ENCODE measurements around the gene IQGAP2. TPM values are rescaled to one million over a fixed set of nuclear protein-coding genes. Genes with fewer than 3 reads are reported as not detected.

IQGAP2 gene
- total and polyA plus RNA-seq, 5 donors from 2014 or later, result 53.9 to 214 (median 61.4) TPM

DNA sequence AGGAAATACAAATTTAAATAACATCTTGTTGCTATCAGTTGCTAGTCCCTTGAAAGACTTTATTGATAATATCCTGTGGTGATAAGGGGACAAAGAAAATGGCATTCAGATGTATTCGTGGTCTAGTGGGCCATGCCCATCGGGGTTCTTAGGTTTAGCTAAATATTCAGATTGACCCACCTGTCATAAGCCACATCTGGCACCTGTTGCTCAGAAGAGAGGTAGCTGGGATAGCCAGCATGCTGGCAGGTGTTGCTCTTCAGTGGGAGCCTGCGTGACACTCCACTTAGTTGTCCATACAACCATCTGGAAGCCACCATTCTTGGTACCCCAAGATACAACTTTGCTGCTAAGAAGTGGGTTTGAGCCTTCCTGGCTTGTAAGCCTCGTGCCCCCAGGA lies 183.4 kb downstream of the IQGAP2 start:
- Mint-ChIP-seq H3K36me3 (peaks cover 27% of the 10 kb centered on the region), H3K4me3 (no peak overlapping the region), H3K4me1 (peaks cover 11 to 15% (median 15%) of the 10 kb centered on the region in 4 donors), H3K27me3 (no peaks in the 10 kb centered on the region), H3K27ac (no peak overlapping the region), H3K9me3 (no peaks in the 10 kb centered on the region)
- no peak overlapping the region for H3K27ac ChIP-seq (ENCODE audit: insufficient read depth, low read length, poor library complexity, severe bottlenecking)
- ATAC-seq (ENCODE audit: low read depth in 2 of 2) (no peak), DNase-seq (no peak)
- no peaks in the 10 kb centered on the region for H3K27me3 ChIP-seq (ENCODE audit: control insufficient read depth, insufficient read depth, low read length)
- no peaks in the 10 kb centered on the region for H3K4me1 ChIP-seq (ENCODE audit: control insufficient read depth, insufficient read depth, low read length, poor library complexity, severe bottlenecking)
- H3K36me3 ChIP-seq (ENCODE audit: control insufficient read depth, insufficient read depth, low read length), result peaks cover 33% of the 10 kb centered on the region
- no peak overlapping the region for H3K4me3 ChIP-seq (ENCODE audit: low read depth, low read length)
- no peaks in the 10 kb centered on the region for H3K9me3 ChIP-seq (ENCODE audit: control insufficient read depth in 2 of 2, low read length in 2 of 2)

DNA sequence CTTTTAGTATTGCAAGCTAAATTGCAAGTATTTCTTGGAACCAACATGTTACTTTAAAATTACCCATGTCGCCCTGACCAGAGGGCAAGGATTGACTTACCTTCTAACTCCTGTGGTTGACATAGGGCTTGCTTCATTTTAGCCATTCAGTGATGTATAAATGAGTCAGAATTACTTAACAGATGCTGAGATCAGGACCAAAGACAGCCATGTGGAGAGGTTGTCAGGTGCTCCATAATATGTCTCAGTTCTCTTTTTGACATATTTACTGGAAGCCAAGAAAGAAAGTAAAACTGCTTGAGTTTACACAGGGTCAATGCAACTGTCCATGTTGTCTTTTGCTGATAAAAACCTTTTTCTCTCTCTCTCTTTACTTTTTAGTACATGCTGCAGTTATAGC lies 186.9 kb downstream of the IQGAP2 start:
- Mint-ChIP-seq H3K27ac (no peak overlapping the region), H3K4me1 (peaks cover 2 to 14% (median 10%) of the 10 kb centered on the region in 4 donors), H3K9me3 (no peaks in the 10 kb centered on the region), H3K4me3 (no peak overlapping the region), H3K27me3 (no peaks in the 10 kb centered on the region), H3K36me3 (peaks cover 49% of the 10 kb centered on the region)
- DNase-seq (no peak), ATAC-seq (ENCODE audit: low read depth in 2 of 2) (no peak)
- no peaks in the 10 kb centered on the region for H3K27me3 ChIP-seq (ENCODE audit: control insufficient read depth, insufficient read depth, low read length)
- peaks cover 53% of the 10 kb centered on the region for H3K36me3 ChIP-seq (ENCODE audit: control insufficient read depth, insufficient read depth, low read length)
- no peak overlapping the region for H3K27ac ChIP-seq (ENCODE audit: insufficient read depth, low read length, poor library complexity, severe bottlenecking)
- H3K4me3 ChIP-seq (ENCODE audit: low read depth, low read length), result no peak overlapping the region
- H3K9me3 ChIP-seq (ENCODE audit: control insufficient read depth in 2 of 2, low read length in 2 of 2), result no peaks in the 10 kb centered on the region
- no peaks in the 10 kb centered on the region for H3K4me1 ChIP-seq (ENCODE audit: control insufficient read depth, insufficient read depth, low read length, poor library complexity, severe bottlenecking)

DNA sequence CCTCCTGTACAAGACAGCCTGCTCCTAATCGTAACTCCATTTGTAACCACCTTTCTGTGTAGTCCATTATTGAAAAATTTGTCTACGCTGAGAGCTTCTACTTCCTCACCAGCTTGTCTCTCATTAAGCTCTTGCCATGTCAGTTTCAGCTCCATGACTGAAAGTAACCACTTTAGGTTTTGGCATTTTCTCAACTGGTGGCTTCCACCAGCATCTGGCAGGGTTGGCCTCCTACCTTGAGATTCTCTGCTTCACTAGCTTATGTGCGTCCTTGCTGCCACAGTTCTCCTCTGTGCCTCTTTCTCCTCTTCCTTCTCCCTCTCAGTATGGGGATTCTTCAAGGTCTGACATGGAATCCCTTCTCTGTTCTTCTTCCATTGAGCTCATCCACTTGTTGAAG lies 188.3 kb downstream of the IQGAP2 start:
- no peaks in the 10 kb centered on the region for H3K27me3 ChIP-seq (ENCODE audit: control insufficient read depth, insufficient read depth, low read length)
- no peak for ATAC-seq (ENCODE audit: low read depth in 2 of 2)
- no peaks in the 10 kb centered on the region for H3K9me3 ChIP-seq (ENCODE audit: control insufficient read depth in 2 of 2, low read length in 2 of 2)
- H3K4me3 Mint-ChIP-seq, result no peak overlapping the region
- H3K27me3 Mint-ChIP-seq, result no peaks in the 10 kb centered on the region
- H3K36me3 Mint-ChIP-seq, result peaks cover 52% of the 10 kb centered on the region
- no peak for DNase-seq
- H3K4me3 ChIP-seq (ENCODE audit: low read depth, low read length), result no peak overlapping the region
- H3K36me3 ChIP-seq (ENCODE audit: control insufficient read depth, insufficient read depth, low read length), result peaks cover 67% of the 10 kb centered on the region
- H3K4me1 Mint-ChIP-seq, result peaks cover 0 to 14% (median 7%) of the 10 kb centered on the region in 4 donors
- no peaks in the 10 kb centered on the region for H3K4me1 ChIP-seq (ENCODE audit: control insufficient read depth, insufficient read depth, low read length, poor library complexity, severe bottlenecking)
- H3K27ac Mint-ChIP-seq, result peak overlapping the region in 2 of 3 donors; percentile 21 to 64
- no peak overlapping the region for H3K27ac ChIP-seq (ENCODE audit: insufficient read depth, low read length, poor library complexity, severe bottlenecking)
- no peaks in the 10 kb centered on the region for H3K9me3 Mint-ChIP-seq

DNA sequence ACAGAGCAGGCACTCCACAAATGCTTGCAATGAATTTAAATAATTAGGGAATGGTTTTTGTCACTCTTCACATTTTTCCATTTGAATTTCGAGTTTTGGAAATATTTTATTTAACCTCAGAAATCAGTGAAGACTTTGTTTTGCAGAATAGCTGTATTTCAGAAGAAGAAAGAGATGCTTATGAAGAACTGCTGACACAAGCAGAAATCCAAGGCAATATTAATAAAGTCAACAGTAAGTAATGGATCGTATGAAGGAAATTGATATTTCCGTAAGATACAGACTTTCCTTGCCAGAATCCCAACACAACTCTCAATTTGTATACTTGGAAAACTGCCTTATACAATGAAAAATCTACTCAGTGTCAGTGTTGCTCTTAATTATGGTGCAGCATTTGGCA lies 189.6 kb downstream of the IQGAP2 start:
- Histone ChIP-seq H3K4me3 (ENCODE audit: low read depth, low read length) (no peak overlapping the region), H3K4me1 (ENCODE audit: control insufficient read depth, insufficient read depth, low read length, poor library complexity, severe bottlenecking) (no peaks in the 10 kb centered on the region), H3K9me3 (ENCODE audit: control insufficient read depth in 2 of 2, low read length in 2 of 2) (no peaks in the 10 kb centered on the region), H3K36me3 (ENCODE audit: control insufficient read depth, insufficient read depth, low read length) (peaks cover 78% of the 10 kb centered on the region), H3K27me3 (ENCODE audit: control insufficient read depth, insufficient read depth, low read length) (no peaks in the 10 kb centered on the region), H3K27ac (ENCODE audit: insufficient read depth, low read length, poor library complexity, severe bottlenecking) (no peak overlapping the region)
- Mint-ChIP-seq H3K4me3 (no peak overlapping the region), H3K4me1 (peaks cover 0 to 14% (median 7%) of the 10 kb centered on the region in 4 donors), H3K9me3 (no peaks in the 10 kb centered on the region), H3K27me3 (no peaks in the 10 kb centered on the region), H3K36me3 (peaks cover 57% of the 10 kb centered on the region), H3K27ac (peak overlapping the region in 1 of 3 donors; percentile 64)
- no peak for ATAC-seq (ENCODE audit: low read depth in 2 of 2)
- DNase-seq, result no peak

DNA sequence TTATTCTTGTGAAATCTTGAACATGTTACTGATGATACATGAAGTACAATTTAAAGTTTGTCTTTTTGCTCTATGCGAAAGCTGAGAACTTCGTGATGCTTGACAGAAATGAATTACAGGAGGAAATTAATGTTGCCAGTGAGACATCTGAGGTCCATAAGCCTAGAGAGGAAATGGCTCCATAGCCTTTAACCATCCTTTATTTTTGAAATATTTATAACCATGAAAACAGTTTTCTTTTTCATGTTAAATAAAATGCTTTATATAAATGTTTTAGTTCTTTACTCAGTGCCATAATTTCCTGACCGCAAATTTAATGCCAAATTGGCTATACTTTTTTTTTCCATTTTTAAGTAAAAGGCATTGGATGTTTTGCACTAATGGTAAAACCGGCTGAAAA lies 191.0 kb downstream of the IQGAP2 start:
- ATAC-seq (ENCODE audit: low read depth in 2 of 2), result no peak
- peak overlapping the region in 1 of 3 donors; percentile 33 for H3K27ac Mint-ChIP-seq

DNA sequence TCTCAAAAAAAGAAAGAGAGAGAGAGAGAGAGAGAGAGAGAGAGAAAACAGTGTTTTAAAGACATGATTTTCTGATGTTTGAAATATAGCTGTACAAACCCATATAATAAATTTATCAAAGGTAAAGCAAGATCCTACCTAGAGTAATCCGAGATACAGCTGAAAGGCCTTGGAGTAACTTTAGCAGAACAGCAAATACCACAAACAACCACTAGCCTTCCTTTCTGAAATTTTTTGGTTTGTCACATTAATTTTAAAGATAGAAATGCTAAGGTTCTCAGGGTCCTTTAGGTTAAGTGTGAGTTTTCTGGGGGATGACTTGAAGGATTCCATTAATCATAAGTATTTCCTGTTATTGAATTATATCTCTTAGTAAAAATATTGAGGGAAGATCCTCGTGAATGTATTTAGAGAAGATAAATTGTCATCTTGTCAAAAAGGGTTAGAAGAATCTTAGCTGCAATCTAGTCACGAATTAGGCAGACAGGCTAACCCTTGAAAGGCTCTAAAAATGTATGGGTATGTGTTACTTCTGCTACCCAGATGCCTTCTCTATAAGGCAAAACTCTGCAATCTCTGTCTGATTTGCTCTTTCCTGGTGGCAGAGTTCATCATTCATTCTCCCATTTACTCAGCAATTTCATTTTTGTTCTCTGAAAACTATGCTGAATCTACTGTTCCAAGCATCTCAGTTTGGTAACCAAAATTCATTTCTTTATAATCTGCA lies 192.8 kb downstream of the IQGAP2 start:
- no peak for ATAC-seq (ENCODE audit: low read depth in 2 of 2)
- Histone ChIP-seq H3K36me3 (ENCODE audit: control insufficient read depth, insufficient read depth, low read length) (peaks cover 89% of the 10 kb centered on the region), H3K4me1 (ENCODE audit: control insufficient read depth, insufficient read depth, low read length, poor library complexity, severe bottlenecking) (no peaks in the 10 kb centered on the region), H3K9me3 (ENCODE audit: control insufficient read depth in 2 of 2, low read length in 2 of 2) (no peaks in the 10 kb centered on the region), H3K27ac (ENCODE audit: insufficient read depth, low read length, poor library complexity, severe bottlenecking) (no peak overlapping the region), H3K4me3 (ENCODE audit: low read depth, low read length) (no peak overlapping the region), H3K27me3 (ENCODE audit: control insufficient read depth, insufficient read depth, low read length) (no peaks in the 10 kb centered on the region)
- no peak for DNase-seq
- H3K36me3 Mint-ChIP-seq, result peaks cover 54% of the 10 kb centered on the region
- H3K27ac Mint-ChIP-seq, result peak overlapping the region; percentile 60 to 66 (median 62)
- H3K27me3 Mint-ChIP-seq, result no peaks in the 10 kb centered on the region
- H3K4me1 Mint-ChIP-seq, result peaks cover 0 to 22% (median 4%) of the 10 kb centered on the region in 4 donors
- H3K4me3 Mint-ChIP-seq, result no peak overlapping the region
- H3K9me3 Mint-ChIP-seq, result no peaks in the 10 kb centered on the region

More for the DNA sequence above, 191.0 kb downstream of the IQGAP2 start:
- H3K9me3 Mint-ChIP-seq, result no peaks in the 10 kb centered on the region
- no peaks in the 10 kb centered on the region for H3K27me3 Mint-ChIP-seq
- Histone ChIP-seq H3K4me3 (ENCODE audit: low read depth, low read length) (no peak overlapping the region), H3K27ac (ENCODE audit: insufficient read depth, low read length, poor library complexity, severe bottlenecking) (no peak overlapping the region), H3K27me3 (ENCODE audit: control insufficient read depth, insufficient read depth, low read length) (no peaks in the 10 kb centered on the region), H3K9me3 (ENCODE audit: control insufficient read depth in 2 of 2, low read length in 2 of 2) (no peaks in the 10 kb centered on the region), H3K36me3 (ENCODE audit: control insufficient read depth, insufficient read depth, low read length) (peaks cover 89% of the 10 kb centered on the region), H3K4me1 (ENCODE audit: control insufficient read depth, insufficient read depth, low read length, poor library complexity, severe bottlenecking) (no peaks in the 10 kb centered on the region)
- H3K4me3 Mint-ChIP-seq, result no peak overlapping the region
- no peak for DNase-seq
- H3K36me3 Mint-ChIP-seq, result peaks cover 56% of the 10 kb centered on the region
- peaks cover 0 to 14% (median 8%) of the 10 kb centered on the region in 4 donors for H3K4me1 Mint-ChIP-seq

DNA sequence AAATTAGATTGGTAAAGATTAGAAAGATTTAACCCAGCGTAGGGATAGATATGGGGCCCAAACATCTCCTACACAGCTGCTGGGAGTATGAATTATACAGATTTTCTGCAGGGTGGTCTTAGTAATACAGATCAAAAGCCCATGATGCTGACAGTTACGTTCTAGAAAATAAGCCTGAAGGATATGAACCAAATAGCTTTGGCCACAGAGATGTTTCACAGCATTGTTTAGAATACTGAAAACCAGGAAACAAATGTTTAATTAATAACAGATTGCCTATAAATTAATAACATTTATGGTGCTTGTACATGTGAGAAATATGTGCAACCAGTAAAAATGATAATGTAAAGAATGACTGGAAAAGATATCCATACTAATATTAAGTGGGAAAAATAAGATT lies 195.4 kb downstream of the IQGAP2 start:
- DNase-seq (no peak), ATAC-seq (ENCODE audit: low read depth in 2 of 2) (no peak)
- H3K4me3 Mint-ChIP-seq, result no peak overlapping the region
- Histone ChIP-seq H3K4me3 (ENCODE audit: low read depth, low read length) (no peak overlapping the region), H3K27me3 (ENCODE audit: control insufficient read depth, insufficient read depth, low read length) (no peaks in the 10 kb centered on the region), H3K4me1 (ENCODE audit: control insufficient read depth, insufficient read depth, low read length, poor library complexity, severe bottlenecking) (no peaks in the 10 kb centered on the region), H3K27ac (ENCODE audit: insufficient read depth, low read length, poor library complexity, severe bottlenecking) (no peak overlapping the region), H3K9me3 (ENCODE audit: control insufficient read depth in 2 of 2, low read length in 2 of 2) (no peaks in the 10 kb centered on the region), H3K36me3 (ENCODE audit: control insufficient read depth, insufficient read depth, low read length) (peaks cover 88% of the 10 kb centered on the region)
- H3K36me3 Mint-ChIP-seq, result peaks cover 53% of the 10 kb centered on the region
- H3K9me3 Mint-ChIP-seq, result no peaks in the 10 kb centered on the region
- no peak overlapping the region for H3K27ac Mint-ChIP-seq
- H3K4me1 Mint-ChIP-seq, result peaks cover 7 to 21% (median 8%) of the 10 kb centered on the region in 4 donors
- no peaks in the 10 kb centered on the region for H3K27me3 Mint-ChIP-seq

DNA sequence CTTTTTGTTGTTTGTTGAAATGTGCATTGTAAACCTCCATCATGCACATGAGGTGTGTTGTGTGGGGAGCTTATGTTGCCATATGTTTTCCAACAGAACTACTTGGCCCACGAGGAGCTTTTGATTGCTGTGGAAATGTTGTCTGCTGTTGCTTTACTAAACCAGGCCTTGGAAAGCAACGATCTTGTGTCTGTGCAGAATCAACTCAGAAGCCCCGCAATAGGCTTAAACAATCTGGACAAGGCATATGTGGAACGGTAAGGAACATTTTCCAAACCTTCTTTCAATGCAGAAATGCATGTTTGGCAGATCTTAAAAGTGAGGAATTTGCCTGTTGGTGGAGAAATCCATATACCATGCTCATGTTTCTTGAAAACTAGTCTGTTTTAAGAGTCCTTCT lies 197.6 kb downstream of the IQGAP2 start:
- no peak overlapping the region for H3K4me3 ChIP-seq (ENCODE audit: low read depth, low read length)
- DNase-seq, result no peak
- Mint-ChIP-seq H3K4me1 (peaks cover 10 to 17% (median 13%) of the 10 kb centered on the region in 4 donors), H3K27me3 (no peaks in the 10 kb centered on the region), H3K4me3 (no peak overlapping the region), H3K36me3 (peaks cover 60% of the 10 kb centered on the region), H3K27ac (no peak overlapping the region), H3K9me3 (no peaks in the 10 kb centered on the region)
- no peak overlapping the region for H3K27ac ChIP-seq (ENCODE audit: insufficient read depth, low read length, poor library complexity, severe bottlenecking)
- H3K27me3 ChIP-seq (ENCODE audit: control insufficient read depth, insufficient read depth, low read length), result no peaks in the 10 kb centered on the region
- no peak for ATAC-seq (ENCODE audit: low read depth in 2 of 2)
- no peaks in the 10 kb centered on the region for H3K4me1 ChIP-seq (ENCODE audit: control insufficient read depth, insufficient read depth, low read length, poor library complexity, severe bottlenecking)
- no peaks in the 10 kb centered on the region for H3K9me3 ChIP-seq (ENCODE audit: control insufficient read depth in 2 of 2, low read length in 2 of 2)
- peaks cover 90% of the 10 kb centered on the region for H3K36me3 ChIP-seq (ENCODE audit: control insufficient read depth, insufficient read depth, low read length)
